HAP-1 (cell line): ENCODE data around the gene FUT3.

Source experiments
- DNase-seq, 2 experiments: peaks; one replicate each; pipeline ENCODE4 v3.0.0-alpha.2; 2016 to 2020; ENCODE audit warnings: low spot score in 2 of 2
- H3K27me3 ChIP-seq: fragments of 250-450 bp; sonication (Bioruptor Pico); 2 replicates; pipeline ENCODE4 v1.5.1; 2020; ENCODE audit warnings: low read depth, mild to moderate bottlenecking, moderate library complexity
- H3K36me3 ChIP-seq: fragments of 250-450 bp; sonication (Bioruptor Pico); replicated peaks from 2 replicates; pipeline ENCODE4 v1.5.1; 2020; ENCODE audit warnings: mild to moderate bottlenecking
- H3K4me1 ChIP-seq: fragments of 250-450 bp; sonication (Bioruptor Pico); 2 replicates; pipeline ENCODE4 v1.5.1; 2020; ENCODE audit warnings: mild to moderate bottlenecking
- H3K4me3 ChIP-seq: fragments of 250-450 bp; sonication (Bioruptor Pico); 2 replicates; pipeline ENCODE4 v1.5.1; 2020; ENCODE audit warnings: mild to moderate bottlenecking, moderate library complexity
- H3K9me3 ChIP-seq: fragments of 250-450 bp; sonication (Bioruptor Pico); 2 replicates; pipeline ENCODE4 v1.5.1; 2020; ENCODE audit warnings: mild to moderate bottlenecking, moderate library complexity
- in situ Hi-C: fragments of 300-500 bp; cut with MboI; formaldehyde crosslinking; loops from 3 replicates; pipeline ENCODE4 v1.14.3; 2020; ENCODE audit warnings: low sequenced_read_pairs, inconsistent platforms, mixed read lengths

FUT3 gene

DNA sequence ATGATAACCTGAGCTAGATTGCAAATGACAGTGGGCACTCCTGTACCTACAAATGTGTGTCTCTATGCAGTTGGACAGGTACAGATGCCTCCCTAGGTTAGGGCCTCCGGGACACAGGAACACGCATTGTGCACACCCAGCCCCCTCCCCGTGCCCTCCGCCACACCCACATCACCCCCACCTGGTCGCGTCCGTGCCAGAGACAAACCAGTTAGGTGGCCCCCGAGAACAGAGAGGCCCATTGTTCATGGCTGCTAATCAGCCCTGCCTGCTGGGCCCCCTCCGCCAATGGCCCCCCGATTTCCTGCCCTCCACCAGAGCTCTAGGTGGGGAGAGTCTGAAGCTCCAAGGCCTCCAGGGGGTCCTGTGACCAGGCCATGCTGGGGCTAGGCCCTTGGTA lies 32.7 kb downstream of the FUT3 start:
- in situ Hi-C loops: no loop called here
- Histone ChIP-seq H3K36me3 (no peaks in the 10 kb centered on the region), H3K4me1 (no peaks in the 10 kb centered on the region), H3K4me3 (no peak overlapping the region), H3K27me3 (no peaks in the 10 kb centered on the region), H3K9me3 (no peaks in the 10 kb centered on the region)
- DNase-seq: no peak

DNA sequence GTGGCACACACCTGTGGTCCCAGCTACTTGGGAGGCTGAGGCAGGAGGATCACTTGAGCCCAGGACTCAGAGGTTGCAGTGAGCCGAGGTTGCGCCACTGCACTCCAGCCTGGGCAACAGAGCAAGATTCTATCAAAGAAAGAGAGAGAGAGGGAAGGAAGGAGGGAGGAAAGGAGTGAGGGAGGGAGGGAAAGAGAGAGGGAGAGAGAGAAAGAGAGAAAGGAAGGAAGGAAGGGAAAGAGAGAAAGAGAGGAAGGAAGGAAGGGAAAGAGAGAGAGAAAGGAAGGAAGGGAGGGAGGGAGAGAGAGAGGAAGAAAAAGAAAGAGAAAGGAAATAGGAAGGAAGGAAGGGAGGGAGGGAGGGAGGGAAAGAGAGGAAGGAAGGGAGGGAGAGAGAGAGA lies 34.0 kb downstream of the FUT3 start:
- H3K36me3 ChIP-seq: no peaks in the 10 kb centered on the region
- H3K4me1 ChIP-seq: no peaks in the 10 kb centered on the region
- no peak overlapping the region for H3K4me3 ChIP-seq
- H3K27me3 ChIP-seq: no peaks in the 10 kb centered on the region
- H3K9me3 ChIP-seq: no peaks in the 10 kb centered on the region
- no peak for DNase-seq
- in situ Hi-C loops: no loop called here

DNA sequence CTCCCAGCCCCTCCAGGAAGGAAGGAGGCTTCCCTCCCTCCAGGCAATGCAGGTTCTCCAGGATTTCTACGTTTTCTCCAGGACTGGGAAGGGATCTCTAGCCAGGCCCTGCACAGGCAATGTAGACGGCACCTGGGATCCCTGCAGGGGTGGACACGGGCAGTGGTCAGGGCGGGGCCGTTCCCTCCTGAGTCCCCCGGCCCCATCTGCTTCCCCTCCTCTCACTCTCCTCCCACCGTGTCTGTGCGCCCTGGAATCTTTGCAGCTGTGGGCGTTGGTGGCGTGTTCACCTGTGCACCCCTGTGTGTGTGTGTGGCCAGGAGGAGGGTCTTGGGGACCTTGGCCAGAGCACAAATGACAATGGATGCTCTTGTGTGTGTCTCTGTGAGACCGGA lies 36.4 kb downstream of the FUT3 start:
- DNase-seq: no peak
- Histone ChIP-seq H3K27me3 (no peaks in the 10 kb centered on the region), H3K9me3 (no peaks in the 10 kb centered on the region), H3K36me3 (no peaks in the 10 kb centered on the region), H3K4me3 (no peak overlapping the region), H3K4me1 (no peaks in the 10 kb centered on the region)
- in situ Hi-C loops: no loop called here

DNA sequence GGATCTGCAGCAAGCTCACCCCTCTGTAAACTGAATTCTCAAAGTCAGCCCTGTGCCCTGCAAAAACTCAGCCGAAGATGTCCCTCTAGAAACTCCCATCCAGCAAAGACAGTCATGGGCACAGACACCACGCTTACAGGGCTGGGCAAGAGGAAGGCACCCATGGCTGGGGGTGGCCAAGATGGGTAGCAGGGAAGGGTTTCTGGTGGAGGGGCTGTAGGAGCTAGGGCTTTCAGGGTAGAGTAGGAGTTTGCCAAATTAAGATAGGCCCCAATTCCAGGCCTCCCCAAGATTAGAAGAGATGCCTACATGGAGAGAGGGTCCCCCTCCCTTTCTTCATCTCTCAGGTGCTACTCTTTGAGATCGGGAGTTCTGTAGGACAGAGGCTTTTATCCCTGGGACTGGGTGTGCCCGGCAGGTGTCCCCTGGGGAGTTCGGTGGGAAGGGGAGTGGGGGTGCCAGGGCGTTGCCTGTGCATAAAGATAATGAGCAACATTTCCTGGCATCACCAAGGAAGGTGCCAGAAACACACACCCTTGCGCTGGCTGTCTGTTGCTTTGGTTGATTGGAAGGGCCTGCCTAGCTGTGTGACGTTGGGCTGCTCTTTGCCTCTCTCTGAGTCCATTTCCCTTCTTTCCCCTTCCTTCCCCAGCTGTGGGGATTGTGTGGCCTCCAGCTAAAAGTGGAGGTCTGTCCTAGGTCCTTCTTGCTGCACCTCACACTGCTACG lies 37.0 kb downstream of the FUT3 start:
- in situ Hi-C loops: no loop called here
- H3K4me3 ChIP-seq: no peak overlapping the region

DNA sequence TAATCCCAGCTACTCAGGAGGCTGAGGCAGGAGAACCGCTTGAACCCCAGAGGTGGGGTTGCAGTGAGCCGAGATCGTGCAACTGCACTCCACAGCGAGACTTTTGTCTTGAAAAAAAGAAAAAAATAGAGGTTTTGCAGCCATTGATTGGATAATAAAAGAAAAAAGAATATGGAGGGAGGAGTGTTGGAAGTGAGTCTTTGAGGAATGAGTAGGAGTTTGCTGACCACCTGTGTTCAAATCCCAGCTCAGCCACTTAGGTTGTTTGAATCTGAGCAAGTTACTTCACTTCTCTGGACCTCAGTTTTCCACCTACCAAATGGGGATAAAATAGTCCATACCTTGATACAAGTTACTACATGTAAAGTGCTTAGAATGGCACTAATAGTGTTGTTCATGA lies 40.1 kb downstream of the FUT3 start:
- in situ Hi-C loops: no loop called here
- no peak for DNase-seq
- Histone ChIP-seq H3K36me3 (no peaks in the 10 kb centered on the region), H3K27me3 (no peaks in the 10 kb centered on the region), H3K4me3 (no peak overlapping the region), H3K4me1 (peaks cover under 1% of the 10 kb centered on the region; the same call in 1 of the 2 replicates), H3K9me3 (no peaks in the 10 kb centered on the region)

More for the DNA sequence above, 37.0 kb downstream of the FUT3 start:
- H3K27me3 ChIP-seq: no peaks in the 10 kb centered on the region
- no peak for DNase-seq
- no peaks in the 10 kb centered on the region for H3K36me3 ChIP-seq
- H3K4me1 ChIP-seq: no peaks in the 10 kb centered on the region
- H3K9me3 ChIP-seq: no peaks in the 10 kb centered on the region

DNA sequence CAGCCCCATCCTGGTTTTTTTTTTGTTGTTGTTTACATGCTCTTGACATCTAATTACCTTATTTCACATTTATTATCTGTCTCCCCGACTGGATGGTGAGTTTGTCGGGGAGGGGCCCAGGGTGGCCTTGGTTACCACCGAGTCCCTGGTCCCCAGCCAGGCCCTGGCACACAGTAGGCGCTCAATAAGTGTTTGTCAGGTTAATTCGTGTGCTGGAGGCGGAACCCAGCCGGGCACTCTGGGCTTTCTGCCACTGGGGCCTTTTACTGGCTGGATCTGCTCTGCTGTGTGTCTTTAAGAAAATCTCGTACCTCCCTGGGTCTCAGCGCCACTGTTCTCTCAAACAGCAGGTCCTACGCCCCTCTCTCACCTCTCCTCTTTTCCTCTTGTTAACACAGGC lies 41.8 kb downstream of the FUT3 start:
- no peak overlapping the region for H3K4me3 ChIP-seq
- in situ Hi-C loops: loop anchor here (5.0 kb wide), 1 partner anchor 83 kb away; no protein-coding TSS in a partner anchor
- H3K36me3 ChIP-seq: no peaks in the 10 kb centered on the region
- peaks cover 5% of the 10 kb centered on the region; the same call in 1 of the 2 replicates for H3K4me1 ChIP-seq
- H3K27me3 ChIP-seq: no peaks in the 10 kb centered on the region
- H3K9me3 ChIP-seq: no peaks in the 10 kb centered on the region
- DNase-seq: no peak

DNA sequence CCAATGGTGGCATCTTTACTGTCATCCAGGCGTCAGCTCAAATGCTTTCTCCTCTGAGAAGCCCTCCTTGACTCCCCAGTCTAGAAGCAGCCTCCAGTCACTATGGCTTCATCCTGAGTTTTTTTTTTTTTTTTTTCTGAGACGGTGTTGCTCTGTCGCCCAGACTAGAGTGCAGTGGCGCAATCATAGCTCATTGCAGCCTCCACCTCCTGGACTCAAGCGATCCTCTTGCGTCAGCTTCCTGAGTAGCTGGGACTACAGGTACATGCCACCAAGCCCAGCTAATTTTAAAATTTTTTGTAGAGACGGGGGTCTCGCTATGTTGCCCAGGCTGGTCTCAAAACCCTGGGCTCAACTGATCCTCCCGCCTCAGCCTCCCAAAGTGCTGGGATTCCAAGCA lies 42.2 kb downstream of the FUT3 start:
- DNase-seq: no peak
- peaks cover 9% of the 10 kb centered on the region; the same call in 1 of the 2 replicates for H3K4me1 ChIP-seq
- H3K36me3 ChIP-seq: no peaks in the 10 kb centered on the region
- no peaks in the 10 kb centered on the region for H3K9me3 ChIP-seq
- H3K27me3 ChIP-seq: no peaks in the 10 kb centered on the region
- H3K4me3 ChIP-seq: no peak overlapping the region
- in situ Hi-C loops: loop anchor here (5.0 kb wide), 1 partner anchor 83 kb away; no protein-coding TSS in a partner anchor

DNA sequence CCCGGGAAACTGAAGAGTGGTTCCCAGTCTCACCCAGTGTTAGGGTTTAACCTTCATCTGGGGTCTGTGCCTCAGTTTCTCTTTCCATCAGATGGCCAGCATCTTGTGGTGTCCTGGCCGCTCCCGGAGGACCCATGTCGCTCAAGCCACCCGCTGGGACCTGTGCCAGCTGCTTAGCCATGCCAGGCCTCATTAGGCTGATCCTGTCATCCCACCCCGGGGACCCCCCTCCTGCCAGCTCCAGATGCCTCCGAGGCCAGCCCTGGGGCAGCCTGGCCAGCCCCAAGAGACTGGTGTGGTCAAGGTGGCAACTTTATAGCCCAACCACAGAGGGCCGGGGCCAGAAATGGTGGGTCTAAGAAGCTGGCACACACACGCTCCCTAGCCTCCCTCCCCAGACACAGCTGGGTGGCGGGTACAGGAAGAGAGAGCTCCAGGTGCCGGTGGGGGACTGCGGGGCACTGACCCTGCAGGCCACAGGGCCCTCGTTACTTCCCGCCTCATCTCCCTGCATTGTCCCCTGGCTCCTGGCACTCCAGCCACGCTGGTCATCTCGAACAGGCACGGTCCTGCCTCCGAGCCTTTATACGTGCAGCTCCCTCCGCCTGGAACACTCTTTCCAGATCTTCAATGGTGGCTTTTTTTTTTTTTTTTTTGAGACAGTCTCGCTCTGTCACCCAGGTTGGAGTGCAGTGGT lies 43.0 kb downstream of the FUT3 start:
- in situ Hi-C loops: loop anchor here (5.0 kb wide), 1 partner anchor 84 kb away; no protein-coding TSS in a partner anchor
- DNase-seq: no peak
- Histone ChIP-seq H3K9me3 (no peaks in the 10 kb centered on the region), H3K27me3 (no peaks in the 10 kb centered on the region), H3K4me3 (no peak overlapping the region), H3K4me1 (peaks cover 13% of the 10 kb centered on the region), H3K36me3 (no peaks in the 10 kb centered on the region)

DNA sequence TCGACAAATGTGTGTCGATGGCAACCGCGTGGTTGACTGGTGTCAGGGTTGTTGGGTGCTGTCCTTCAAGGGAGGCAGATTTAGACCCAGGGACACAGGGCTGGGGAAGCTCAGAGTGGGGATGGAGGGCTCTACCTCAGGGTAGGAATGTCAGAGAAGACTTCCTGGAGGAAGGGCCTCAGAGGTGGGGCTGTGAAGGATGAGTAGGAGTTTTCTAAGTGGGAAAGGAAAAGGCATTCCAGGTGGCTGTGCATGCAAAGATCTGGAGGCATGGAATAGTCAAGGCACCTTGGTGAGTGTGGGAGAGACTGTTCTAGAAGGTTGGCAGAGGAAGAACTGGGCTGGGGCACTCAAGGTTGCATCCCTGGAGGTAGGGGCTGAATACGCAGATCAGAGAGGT lies 44.3 kb downstream of the FUT3 start:
- in situ Hi-C loops: loop anchor here (5.0 kb wide), 1 partner anchor 85 kb away; no protein-coding TSS in a partner anchor
- H3K4me1 ChIP-seq: peaks cover 13% of the 10 kb centered on the region
- no peaks in the 10 kb centered on the region for H3K36me3 ChIP-seq
- DNase-seq: no peak
- no peak overlapping the region; the same call in 1 of the 2 replicates for H3K4me3 ChIP-seq
- H3K9me3 ChIP-seq: no peaks in the 10 kb centered on the region
- no peaks in the 10 kb centered on the region for H3K27me3 ChIP-seq

DNA sequence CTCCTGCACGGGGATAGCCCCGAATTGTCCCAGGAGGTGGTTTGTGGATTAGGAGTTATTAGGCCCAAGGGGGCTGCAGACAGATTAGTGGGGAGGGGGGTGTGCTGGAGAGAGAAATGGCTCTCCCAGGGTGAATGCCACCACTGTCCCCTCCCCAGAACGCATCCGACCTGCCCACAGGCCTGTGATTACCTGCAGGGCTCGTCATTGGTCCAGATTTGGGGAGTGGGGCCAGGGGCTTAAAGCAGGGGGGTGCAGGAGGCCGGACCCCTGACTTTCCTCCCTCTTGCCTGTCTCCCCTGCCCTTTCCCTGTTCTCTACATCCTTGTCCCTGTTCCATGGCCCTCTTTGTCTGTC lies 45.1 kb downstream of the FUT3 start:
- no peaks in the 10 kb centered on the region for H3K36me3 ChIP-seq
- in situ Hi-C loops: loop anchor here (5.0 kb wide), 1 partner anchor 86 kb away; no protein-coding TSS in a partner anchor
- H3K9me3 ChIP-seq: no peaks in the 10 kb centered on the region
- H3K27me3 ChIP-seq: no peaks in the 10 kb centered on the region
- no peak for DNase-seq
- H3K4me1 ChIP-seq: peaks cover 13% of the 10 kb centered on the region
- H3K4me3 ChIP-seq: peak overlapping the region; percentile 47

DNA sequence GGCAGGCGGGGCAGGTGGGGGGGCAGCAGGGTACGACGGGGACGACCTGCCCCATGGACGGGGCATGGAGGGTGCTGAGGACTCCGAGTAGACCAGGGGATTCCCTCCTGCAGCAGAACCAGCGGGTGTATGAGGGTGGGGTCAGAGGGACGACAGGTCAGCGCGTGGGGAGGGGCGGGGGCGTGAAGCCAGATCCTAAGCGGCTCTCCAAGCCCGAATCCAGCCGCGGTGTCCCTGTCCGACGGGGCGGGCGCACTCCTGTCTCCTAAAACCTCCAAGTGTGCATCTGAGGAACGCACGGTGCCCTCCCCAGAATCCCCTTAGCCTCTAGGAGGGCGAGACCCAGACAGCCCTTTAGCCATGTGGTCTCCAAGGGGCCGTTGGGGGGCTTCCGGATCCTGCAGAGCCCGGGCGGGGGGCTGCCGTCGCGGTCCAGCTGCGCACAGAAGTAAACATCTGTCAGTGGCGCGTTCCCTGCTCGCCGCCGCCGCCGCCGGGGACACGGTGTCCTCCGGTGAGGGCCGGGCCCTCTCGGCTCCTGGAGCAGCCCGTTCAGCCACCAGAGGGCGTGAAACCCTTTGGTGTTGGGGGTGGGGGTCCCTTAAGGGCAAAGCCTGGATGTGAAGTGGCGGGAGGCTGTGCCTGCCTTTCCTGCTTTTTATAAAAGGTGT lies 45.7 kb downstream of the FUT3 start:
- in situ Hi-C loops: loop anchor here (5.0 kb wide), 1 partner anchor 87 kb away; no protein-coding TSS in a partner anchor
- H3K4me1 ChIP-seq: peaks cover 13% of the 10 kb centered on the region
- H3K4me3 ChIP-seq: peak overlapping the region; percentile 47
- H3K36me3 ChIP-seq: no peaks in the 10 kb centered on the region
- no peaks in the 10 kb centered on the region for H3K27me3 ChIP-seq
- DNase-seq: peak; percentile 71 to 94
- no peaks in the 10 kb centered on the region for H3K9me3 ChIP-seq

DNA sequence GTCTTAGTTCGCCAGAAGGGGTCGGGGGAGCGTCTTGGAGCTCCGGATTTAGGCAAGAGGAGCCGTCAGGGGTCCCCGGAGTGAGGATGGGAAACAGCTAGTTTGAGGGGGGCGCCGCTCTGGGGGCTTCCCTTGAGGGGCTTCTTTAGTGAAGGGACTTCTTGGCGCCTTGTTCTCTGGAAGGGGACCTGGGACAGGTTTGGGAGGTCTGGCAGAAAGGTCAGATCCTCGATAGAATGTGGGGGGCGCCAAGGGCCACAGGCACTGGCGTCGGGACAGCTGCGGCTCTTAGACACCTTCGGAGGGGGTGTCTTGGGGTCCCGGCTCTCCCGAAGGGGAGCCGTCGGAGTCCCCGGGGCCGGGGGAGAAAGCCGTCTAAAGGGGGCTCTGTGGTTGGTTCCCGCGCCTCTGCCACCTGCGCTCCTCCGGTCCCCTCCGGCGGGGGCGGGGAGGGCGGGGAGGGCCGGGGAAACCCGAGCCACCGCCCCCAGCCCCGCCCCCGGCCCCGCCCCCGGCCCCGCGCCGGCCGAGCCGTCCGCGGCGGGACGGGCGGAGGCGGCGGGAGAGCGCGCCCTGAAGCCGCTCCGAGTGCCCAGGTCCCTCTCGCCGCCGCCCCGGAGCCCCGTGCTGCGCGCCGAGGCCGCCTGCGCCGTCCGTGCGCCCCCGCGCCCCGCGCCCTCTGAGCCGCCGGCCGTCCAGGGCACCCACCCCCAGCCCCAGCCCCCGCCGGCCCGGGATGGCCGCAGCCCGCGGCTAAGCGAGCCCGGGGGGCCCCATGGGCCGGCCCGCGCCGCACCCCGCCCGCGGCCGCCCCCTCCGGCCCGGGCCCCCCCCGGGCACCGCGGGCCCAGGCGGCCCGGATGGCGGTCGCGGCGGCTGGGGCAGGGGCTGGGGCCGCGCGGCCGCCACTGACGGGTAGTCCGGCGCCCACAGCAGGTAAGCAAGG lies 46.5 kb downstream of the FUT3 start, which contains the start of gene NRTN:
NRTN (plus strand) TSS at position 552 of the 946 bp plus-strand sequence. CDS start 19,099 bp downstream, outside the sequence.
- peak; percentile 34 to 80 for DNase-seq
- Histone ChIP-seq H3K4me1 (peaks cover 13% of the 10 kb centered on the region), H3K36me3 (no peaks in the 10 kb centered on the region), H3K4me3 (peak within 1 kb of the TSS; percentile 47), H3K9me3 (no peaks in the 10 kb centered on the region), H3K27me3 (no peaks in the 10 kb centered on the region)
- in situ Hi-C loops: loop anchor here (5.0 kb wide), 2 partner anchors 88 to 218 kb away; no protein-coding TSS in a partner anchor
